HepG2 (cell line): ENCODE results near the gene CHRM5. TPM values are rescaled to one million over a fixed set of nuclear protein-coding genes. Genes with fewer than 3 reads are reported as not detected.

Experiments used
- KLF6 ChIP-seq: IDR thresholded peaks from 2 replicates; pipeline ENCODE4 v1.8.0; 2016; ENCODE audit warnings: missing biosample characterization, missing genetic modification reagents
- MAZ ChIP-seq, 2 experiments: sonication (generic) in 1 of 2; formaldehyde crosslinking in 1 of 2; IDR thresholded peaks; 2 replicates each; pipeline versions ENCODE4 v1.5.0 to v1.6.1; 2012 to 2020; ENCODE audit warnings: low read depth in 2 of 2, mild to moderate bottlenecking in 2 of 2, borderline replicate concordance in 1 of 2, improper control_type of control experiment in 1 of 2, low read length in 1 of 2, missing genetic modification reagents in 1 of 2, moderate library complexity in 1 of 2
- MEIS1 ChIP-seq: sonication (generic); formaldehyde crosslinking; IDR thresholded peaks from 2 replicates; pipeline ENCODE4 v1.9.0; 2021; ENCODE audit warnings: mild to moderate bottlenecking, missing genetic modification reagents, moderate library complexity, borderline replicate concordance
- NFKBIZ ChIP-seq: IDR thresholded peaks from 2 replicates; pipeline ENCODE4 v1.6.1; 2018; ENCODE audit warnings: missing genetic modification reagents, missing compliant biosample characterization
- TBP ChIP-seq: sonication (generic); formaldehyde crosslinking; IDR thresholded peaks from 2 replicates; pipeline ENCODE4 v1.5.0; 2020; ENCODE audit warnings: missing genetic modification reagents
- ZFP90 ChIP-seq: sonication (generic); formaldehyde crosslinking; IDR thresholded peaks from 2 replicates; pipeline ENCODE4 v1.8.0; 2022; ENCODE audit warnings: missing genetic modification reagents, mild to moderate bottlenecking, inconsistent platforms, borderline replicate concordance
- ZFX ChIP-seq: sonication (generic); formaldehyde crosslinking; IDR thresholded peaks from 2 replicates; pipeline ENCODE4 v1.4.0; 2020; ENCODE audit warnings: mild to moderate bottlenecking, low read depth, missing genetic modification reagents, moderate library complexity
- ZHX1 ChIP-seq: sonication (generic); formaldehyde crosslinking; IDR thresholded peaks from 2 replicates; pipeline ENCODE4 v1.8.1; 2022; ENCODE audit warnings: low read depth, mild to moderate bottlenecking, missing genetic modification reagents
- ZNF143 ChIP-seq: sonication (generic); formaldehyde crosslinking; IDR thresholded peaks from 2 replicates; pipeline ENCODE4 v1.4.0; 2020; ENCODE audit warnings: missing genetic modification reagents
- ZNF256 ChIP-seq: sonication (generic); formaldehyde crosslinking; conservative IDR thresholded peaks from 2 replicates; pipeline ENCODE4 v1.4.0; 2020; ENCODE audit warnings: missing genetic modification reagents
- ZNF619 ChIP-seq: sonication (generic); formaldehyde crosslinking; IDR thresholded peaks from 2 replicates; pipeline ENCODE4 v1.4.0; 2020; ENCODE audit warnings: mild to moderate bottlenecking, missing genetic modification reagents
- ZNF883 ChIP-seq: sonication (generic); formaldehyde crosslinking; IDR thresholded peaks from 2 replicates; pipeline ENCODE4 v1.5.1; 2020; ENCODE audit warnings: mild to moderate bottlenecking, missing genetic modification reagents; ENCODE audit errors: not compliant biosample characterization
- ZSCAN20 ChIP-seq: sonication (generic); formaldehyde crosslinking; IDR thresholded peaks from 2 replicates; pipeline ENCODE4 v1.4.0; 2020; ENCODE audit warnings: missing genetic modification reagents, mild to moderate bottlenecking, borderline replicate concordance
- polyA plus RNA-seq, 8 experiments: library from polyadenylated mRNA; depleted of rRNA in 3 of 8; stranded (reverse) in 7 of 8; unstranded in 1 of 8; fragments of >200 nt; fragmentation: Illumina TruSeq in 4 of 8; extraction: Trizol in 4 of 8; gene quantifications; 2 replicates each; pipeline versions ENCODE4 v1.2.1 to v1.2.3, GENCODE V29; 2011 to 2016; ENCODE audit warnings: low read depth in 4 of 8, missing spikeins in 1 of 8, mixed read lengths in 1 of 8; ENCODE audit not compliant: insufficient read depth in 1 of 8
- total RNA-seq, 5 experiments: library from RNA; depleted of rRNA; stranded (reverse); fragments of >200 nt; fragmentation: Illumina TruSeq; extraction: Trizol; gene quantifications; 2 replicates each; pipeline ENCODE4 v1.2.3, GENCODE V29; 2016; ENCODE audit warnings: low read depth in 1 of 5
- TF ChIP-seq, protein P1 (sequence below): IDR thresholded peaks from 2 replicates; pipeline ENCODE4 v1.6.1; 2016; ENCODE audit warnings: low read depth, missing genetic modification reagents, missing compliant biosample characterization
- TF ChIP-seq, protein P2 (sequence below): sonication (generic); formaldehyde crosslinking; IDR thresholded peaks from 2 replicates; pipeline ENCODE4 v1.8.1; 2023; ENCODE audit warnings: mild to moderate bottlenecking, inconsistent platforms, moderate library complexity, missing genetic modification reagents, borderline replicate concordance
- TF ChIP-seq, protein P3 (sequence below): fragments of 450-650 bp; IDR thresholded peaks from 2 replicates; pipeline ENCODE4 v1.6.1; 2016

Gene CHRM5
- total and polyA plus RNA-seq, 2 of the 13 experiments (the other 11 are each of a cell fraction or from before 2014, with no cell fraction given): not detected

DNA sequence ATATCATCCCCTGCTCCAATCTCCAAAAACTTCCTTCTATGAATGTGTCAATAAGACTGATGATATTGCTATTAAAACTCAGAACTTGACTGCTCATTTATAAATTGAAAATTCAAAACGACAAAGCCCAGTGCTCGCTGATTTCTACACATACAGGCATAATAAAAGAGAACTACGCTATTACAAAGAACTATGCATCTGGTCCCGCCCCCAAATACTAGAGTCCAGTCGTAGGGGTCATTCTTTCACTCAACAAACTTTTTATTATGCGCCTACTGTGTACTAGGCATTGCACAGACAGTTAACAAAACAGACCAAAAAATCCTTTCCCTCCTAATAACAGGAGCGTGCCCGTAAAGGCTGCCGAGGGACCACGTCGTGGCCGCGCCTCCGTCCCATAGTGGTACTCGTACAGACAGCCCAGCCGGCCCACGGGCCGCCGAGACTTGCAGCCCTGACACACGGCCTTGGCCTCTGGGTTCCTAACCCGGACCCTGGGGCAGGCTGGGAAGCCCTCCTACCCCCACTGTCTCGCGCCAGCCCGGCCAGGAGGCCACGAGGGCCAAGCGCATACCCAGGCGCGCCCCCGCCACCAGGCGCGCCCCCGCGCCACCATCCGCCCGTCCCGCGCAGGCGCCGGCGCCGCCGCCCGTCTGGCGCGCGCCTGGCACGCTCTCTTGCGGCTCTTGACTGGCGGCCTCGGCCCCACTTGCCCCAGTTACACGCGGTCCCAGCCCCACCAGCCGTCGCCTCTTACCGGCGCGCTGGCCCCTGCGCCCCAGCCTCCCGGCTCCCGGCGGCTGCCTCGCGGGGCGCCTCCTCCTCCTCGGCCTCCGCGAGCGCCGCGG, 70.0 kb downstream of the CHRM5 start (continued):
- TF ChIP-seq MAZ (IDR thresholded peaks at IDR 0.05; ENCODE audit: borderline replicate concordance, low read depth, low read length): no peak
- TF ChIP-seq MAZ (CRISPR knock-in tag; IDR thresholded peaks at IDR 0.05; ENCODE audit: low read depth): peak; percentile 67
- TF ChIP-seq, protein P1, sequence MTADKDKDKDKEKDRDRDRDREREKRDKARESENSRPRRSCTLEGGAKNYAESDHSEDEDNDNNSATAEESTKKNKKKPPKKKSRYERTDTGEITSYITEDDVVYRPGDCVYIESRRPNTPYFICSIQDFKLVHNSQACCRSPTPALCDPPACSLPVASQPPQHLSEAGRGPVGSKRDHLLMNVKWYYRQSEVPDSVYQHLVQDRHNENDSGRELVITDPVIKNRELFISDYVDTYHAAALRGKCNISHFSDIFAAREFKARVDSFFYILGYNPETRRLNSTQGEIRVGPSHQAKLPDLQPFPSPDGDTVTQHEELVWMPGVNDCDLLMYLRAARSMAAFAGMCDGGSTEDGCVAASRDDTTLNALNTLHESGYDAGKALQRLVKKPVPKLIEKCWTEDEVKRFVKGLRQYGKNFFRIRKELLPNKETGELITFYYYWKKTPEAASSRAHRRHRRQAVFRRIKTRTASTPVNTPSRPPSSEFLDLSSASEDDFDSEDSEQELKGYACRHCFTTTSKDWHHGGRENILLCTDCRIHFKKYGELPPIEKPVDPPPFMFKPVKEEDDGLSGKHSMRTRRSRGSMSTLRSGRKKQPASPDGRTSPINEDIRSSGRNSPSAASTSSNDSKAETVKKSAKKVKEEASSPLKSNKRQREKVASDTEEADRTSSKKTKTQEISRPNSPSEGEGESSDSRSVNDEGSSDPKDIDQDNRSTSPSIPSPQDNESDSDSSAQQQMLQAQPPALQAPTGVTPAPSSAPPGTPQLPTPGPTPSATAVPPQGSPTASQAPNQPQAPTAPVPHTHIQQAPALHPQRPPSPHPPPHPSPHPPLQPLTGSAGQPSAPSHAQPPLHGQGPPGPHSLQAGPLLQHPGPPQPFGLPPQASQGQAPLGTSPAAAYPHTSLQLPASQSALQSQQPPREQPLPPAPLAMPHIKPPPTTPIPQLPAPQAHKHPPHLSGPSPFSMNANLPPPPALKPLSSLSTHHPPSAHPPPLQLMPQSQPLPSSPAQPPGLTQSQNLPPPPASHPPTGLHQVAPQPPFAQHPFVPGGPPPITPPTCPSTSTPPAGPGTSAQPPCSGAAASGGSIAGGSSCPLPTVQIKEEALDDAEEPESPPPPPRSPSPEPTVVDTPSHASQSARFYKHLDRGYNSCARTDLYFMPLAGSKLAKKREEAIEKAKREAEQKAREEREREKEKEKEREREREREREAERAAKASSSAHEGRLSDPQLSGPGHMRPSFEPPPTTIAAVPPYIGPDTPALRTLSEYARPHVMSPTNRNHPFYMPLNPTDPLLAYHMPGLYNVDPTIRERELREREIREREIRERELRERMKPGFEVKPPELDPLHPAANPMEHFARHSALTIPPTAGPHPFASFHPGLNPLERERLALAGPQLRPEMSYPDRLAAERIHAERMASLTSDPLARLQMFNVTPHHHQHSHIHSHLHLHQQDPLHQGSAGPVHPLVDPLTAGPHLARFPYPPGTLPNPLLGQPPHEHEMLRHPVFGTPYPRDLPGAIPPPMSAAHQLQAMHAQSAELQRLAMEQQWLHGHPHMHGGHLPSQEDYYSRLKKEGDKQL (CRISPR knock-in tag): no peak
- no peak; the same call in 1 of the 2 replicates for TF ChIP-seq KLF6 (CRISPR knock-in tag)
- TF ChIP-seq ZNF256 (CRISPR knock-in tag): no peak
- 0 out of 2 replicates have a peak, but pooled peaks have one; percentile 77 for TF ChIP-seq ZSCAN20 (CRISPR knock-in tag)
- TF ChIP-seq MEIS1: 0 out of 2 replicates have a peak, but pooled peaks have one; percentile 7
- TF ChIP-seq ZNF619 (CRISPR knock-in tag): no peak
- TF ChIP-seq ZNF143 (CRISPR knock-in tag): peak; percentile 53
- TF ChIP-seq ZFX: peak; percentile 85
- TF ChIP-seq, protein P2, sequence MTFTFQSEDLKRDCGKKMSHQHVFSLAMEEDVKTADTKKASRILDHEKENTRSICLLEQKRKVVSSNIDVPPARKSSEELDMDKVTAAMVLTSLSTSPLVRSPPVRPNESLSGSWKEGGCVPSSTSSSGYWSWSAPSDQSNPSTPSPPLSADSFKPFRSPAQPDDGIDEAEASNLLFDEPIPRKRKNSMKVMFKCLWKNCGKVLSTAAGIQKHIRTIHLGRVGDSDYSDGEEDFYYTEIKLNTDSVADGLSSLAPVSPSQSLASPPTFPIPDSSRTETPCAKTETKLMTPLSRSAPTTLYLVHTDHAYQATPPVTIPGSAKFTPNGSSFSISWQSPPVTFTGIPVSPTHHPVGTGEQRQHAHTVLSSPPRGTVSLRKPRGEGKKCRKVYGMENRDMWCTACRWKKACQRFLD: no peak
- TF ChIP-seq, protein P3, sequence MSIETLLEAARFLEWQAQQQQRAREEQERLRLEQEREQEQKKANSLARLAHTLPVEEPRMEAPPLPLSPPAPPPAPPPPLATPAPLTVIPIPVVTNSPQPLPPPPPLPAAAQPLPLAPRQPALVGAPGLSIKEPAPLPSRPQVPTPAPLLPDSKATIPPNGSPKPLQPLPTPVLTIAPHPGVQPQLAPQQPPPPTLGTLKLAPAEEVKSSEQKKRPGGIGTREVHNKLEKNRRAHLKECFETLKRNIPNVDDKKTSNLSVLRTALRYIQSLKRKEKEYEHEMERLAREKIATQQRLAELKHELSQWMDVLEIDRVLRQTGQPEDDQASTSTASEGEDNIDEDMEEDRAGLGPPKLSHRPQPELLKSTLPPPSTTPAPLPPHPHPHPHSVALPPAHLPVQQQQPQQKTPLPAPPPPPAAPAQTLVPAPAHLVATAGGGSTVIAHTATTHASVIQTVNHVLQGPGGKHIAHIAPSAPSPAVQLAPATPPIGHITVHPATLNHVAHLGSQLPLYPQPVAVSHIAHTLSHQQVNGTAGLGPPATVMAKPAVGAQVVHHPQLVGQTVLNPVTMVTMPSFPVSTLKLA: no peak
- no peak for TF ChIP-seq ZNF883 (CRISPR knock-in tag)
- TF ChIP-seq ZFP90 (CRISPR knock-in tag): peak; percentile 49; the same call in 1 of the 2 replicates
- no peak for TF ChIP-seq ZHX1
- TF ChIP-seq TBP: no peak
- no peak for TF ChIP-seq NFKBIZ (CRISPR knock-in tag)
